Psoas muscle (tissue), 8 donors: ENCODE data around the gene ACTL8. TPM values are rescaled to one million over a fixed set of nuclear protein-coding genes. Genes with fewer than 3 reads are reported as not detected.

Experiments
- ATAC-seq, 4 donors: fragments of 200-7000 bp; cut with Tn5 transposase; one replicate each; pipeline ENCODE4 v1.9.1; 2020; ENCODE audit warnings: moderate library complexity in 3 of 4, mild to moderate bottlenecking in 2 of 4
- DNase-seq, 2 donors: peaks; one replicate each; pipeline ENCODE4 v3.0.0-alpha.2; 2020
- H3K27ac ChIP-seq: fragments of 200-600 bp; one replicate; pipeline ENCODE4 v1.8.0; 2022
- H3K27me3 ChIP-seq, 3 donors: fragments of 200-600 bp in 1 of 3; one replicate each; pipeline versions ENCODE4 v1.6.1 to v1.8.0; 2013 to 2022; ENCODE audit warnings: low read length in 2 of 3, mild to moderate bottlenecking in 2 of 3, moderate library complexity in 1 of 3; ENCODE audit not compliant: insufficient read depth in 3 of 3
- H3K36me3 ChIP-seq, 2 donors: fragments of 200-600 bp in 1 of 2; one replicate each; pipeline versions ENCODE4 v1.6.1 to v1.8.0; 2013 to 2022; ENCODE audit warnings: low read depth in 1 of 2, mild to moderate bottlenecking in 1 of 2, moderate library complexity in 1 of 2; ENCODE audit not compliant: insufficient read depth in 1 of 2
- H3K4me1 ChIP-seq: fragments of 200-600 bp; one replicate; pipeline ENCODE4 v1.8.0; 2022
- H3K4me3 ChIP-seq: fragments of 200-600 bp; one replicate; pipeline ENCODE4 v1.8.0; 2022; ENCODE audit warnings: mild to moderate bottlenecking
- H3K9me3 ChIP-seq: fragments of 200-600 bp; one replicate; pipeline ENCODE4 v1.8.0; 2022
- WGBS, 3 donors: extraction: QIAGEN DNeasy Blood & Tissue Kit; methylation state at CpG; one replicate each; pipeline versions ENCODE4 v1.1.6 to v1.1.7; 2013; 5-methylcytosine and 5-hydroxymethylcytosine counted together
- intact Hi-C, 2 donors: fragments of 100-400 bp; cut with DNase I; formaldehyde crosslinking; loops; one replicate each; pipeline versions ENCODE4 v1.11.0 to v1.14.2; 2022
- polyA plus RNA-seq, 3 donors: library from polyadenylated mRNA; stranded (reverse); fragments of 200-250 nt; gene quantifications; one replicate each; pipeline ENCODE4 v1.2.3, GENCODE V29; 2013
- total RNA-seq, 4 donors: library from RNA; stranded (reverse); fragmentation: NEBNext Ultra II Directional in 2 of 4; extraction: Animal tissue kit (Norgen Biotek cat#: 25700) in 2 of 4; gene quantifications; one replicate each; pipeline versions ENCODE4 v1.2.1 to v1.2.4, GENCODE V29; 2021 to 2023
- TF ChIP-seq, protein P1 (sequence below): fragments of 200-600 bp; IDR thresholded peaks from one replicate; pipeline ENCODE4 v1.8.0; 2022; ENCODE audit warnings: antibody characterized with exemption
- donor health status: healthy with polysubstance abuse.
- donor health status: DM: no; HTN: no; CAD: no; lungs with moderate emphysema.
- donor health status: Bipolar disorder and iron deficiency.
- donor health status: healthy.
- donor health status: DM: yes; HTN: yes; CAD: no.
- donor health status: DM: no; HTN: no; CAD: no.
- donor health status: DM: no; HTN: no; CAD: no.
- donor health status: DM: yes; HTN: yes; CAD: no.

Gene ACTL8
- total and polyA plus RNA-seq, 7 donors, result not detected

DNA sequence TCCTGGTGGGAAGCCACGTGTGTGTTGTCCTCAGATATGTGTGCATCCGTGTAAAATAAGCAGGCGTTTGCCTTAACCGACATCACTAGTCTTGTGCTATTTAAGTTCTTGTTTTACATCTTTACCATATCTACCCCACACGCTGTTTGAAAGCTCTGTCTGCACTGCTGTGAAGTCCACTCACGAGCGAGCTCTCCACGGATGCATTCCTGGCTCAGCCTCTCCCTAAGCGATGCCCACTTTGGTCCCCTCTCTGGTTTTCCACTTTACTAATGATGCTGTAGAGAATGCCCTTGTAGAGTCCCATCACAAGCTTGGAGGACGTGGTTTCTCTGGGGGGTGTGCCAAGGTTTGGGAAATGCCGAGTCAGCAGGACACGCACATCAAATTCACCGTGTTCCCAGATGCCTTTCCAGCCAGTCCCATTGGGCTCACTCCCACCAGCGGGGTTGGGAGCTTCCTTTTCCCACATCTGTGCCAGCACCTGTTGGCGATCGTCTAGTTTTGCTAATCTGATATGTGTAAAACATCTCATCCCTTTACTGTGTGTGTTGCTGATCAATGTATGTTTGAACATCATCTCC lies 43.8 kb downstream of the ACTL8 start:
- Histone ChIP-seq H3K27me3 (peaks cover 2 to 49% (median 6%) of the 10 kb centered on the region in 3 donors), H3K27ac (no peak overlapping the region), H3K9me3 (no peaks in the 10 kb centered on the region), H3K4me3 (no peak overlapping the region), H3K4me1 (no peaks in the 10 kb centered on the region), H3K36me3 (no peaks in the 10 kb centered on the region)
- DNase-seq (no peak), ATAC-seq (no peak)
- WGBS, 3 donors, result 38 to 55% (median 44%) methylated on average over 16 of the region's 16 CpGs
- TF ChIP-seq, protein P1, sequence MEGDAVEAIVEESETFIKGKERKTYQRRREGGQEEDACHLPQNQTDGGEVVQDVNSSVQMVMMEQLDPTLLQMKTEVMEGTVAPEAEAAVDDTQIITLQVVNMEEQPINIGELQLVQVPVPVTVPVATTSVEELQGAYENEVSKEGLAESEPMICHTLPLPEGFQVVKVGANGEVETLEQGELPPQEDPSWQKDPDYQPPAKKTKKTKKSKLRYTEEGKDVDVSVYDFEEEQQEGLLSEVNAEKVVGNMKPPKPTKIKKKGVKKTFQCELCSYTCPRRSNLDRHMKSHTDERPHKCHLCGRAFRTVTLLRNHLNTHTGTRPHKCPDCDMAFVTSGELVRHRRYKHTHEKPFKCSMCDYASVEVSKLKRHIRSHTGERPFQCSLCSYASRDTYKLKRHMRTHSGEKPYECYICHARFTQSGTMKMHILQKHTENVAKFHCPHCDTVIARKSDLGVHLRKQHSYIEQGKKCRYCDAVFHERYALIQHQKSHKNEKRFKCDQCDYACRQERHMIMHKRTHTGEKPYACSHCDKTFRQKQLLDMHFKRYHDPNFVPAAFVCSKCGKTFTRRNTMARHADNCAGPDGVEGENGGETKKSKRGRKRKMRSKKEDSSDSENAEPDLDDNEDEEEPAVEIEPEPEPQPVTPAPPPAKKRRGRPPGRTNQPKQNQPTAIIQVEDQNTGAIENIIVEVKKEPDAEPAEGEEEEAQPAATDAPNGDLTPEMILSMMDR, result no peak
- intact Hi-C loops, result no loop called here

DNA sequence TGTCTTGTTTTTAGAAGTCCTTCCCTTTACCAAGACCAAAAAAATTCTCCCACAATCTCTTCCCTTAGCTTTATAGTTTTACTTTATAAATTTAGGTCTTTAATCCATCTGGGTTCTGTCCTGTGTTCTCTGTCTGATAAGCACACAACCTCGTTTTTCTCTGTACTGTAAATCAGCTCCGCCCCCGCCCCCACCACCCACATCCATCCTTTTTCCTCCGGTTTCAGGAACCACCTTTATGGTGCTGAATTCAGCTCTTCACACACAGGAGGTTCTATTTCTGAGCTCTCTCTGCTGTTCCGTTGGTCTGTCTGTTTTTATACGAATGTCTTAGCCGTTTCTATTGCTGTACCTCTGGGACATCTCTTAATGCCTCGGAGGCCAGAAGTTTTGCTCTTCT lies 44.5 kb downstream of the ACTL8 start:
- intact Hi-C loops, result no loop called here
- H3K9me3 ChIP-seq, result no peaks in the 10 kb centered on the region
- ATAC-seq (no peak), DNase-seq (no peak)
- no peak overlapping the region for H3K4me3 ChIP-seq
- H3K4me1 ChIP-seq, result no peaks in the 10 kb centered on the region
- peaks cover 3 to 42% (median 6%) of the 10 kb centered on the region in 3 donors for H3K27me3 ChIP-seq
- 48 to 52% (median 48%) methylated on average over 8 of the region's 8 CpGs for WGBS, 3 donors
- H3K27ac ChIP-seq, result no peak overlapping the region
- H3K36me3 ChIP-seq, result no peaks in the 10 kb centered on the region
- TF ChIP-seq, protein P1, result no peak

DNA sequence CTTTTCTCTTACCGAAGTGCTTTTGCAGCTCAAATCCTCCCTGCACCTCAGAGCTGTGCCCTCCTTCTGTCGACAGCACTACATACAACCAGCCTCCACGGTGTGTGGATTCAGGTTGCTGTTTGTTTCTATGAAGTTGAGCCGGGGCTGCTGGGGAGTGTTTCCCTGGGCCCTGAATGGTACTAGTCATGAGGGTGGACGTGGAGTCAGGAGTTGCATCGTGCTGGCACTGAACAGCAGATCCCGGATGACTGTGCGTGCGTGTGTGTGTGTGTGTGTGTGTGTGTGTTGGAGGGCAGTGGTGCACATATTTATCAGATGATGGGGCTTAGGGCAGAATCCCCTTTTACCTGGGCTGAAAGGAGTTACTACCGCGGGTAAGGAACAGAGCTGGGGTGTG lies 47.0 kb downstream of the ACTL8 start:
- Histone ChIP-seq H3K36me3 (no peaks in the 10 kb centered on the region), H3K27me3 (peaks cover 3 to 37% (median 5%) of the 10 kb centered on the region in 3 donors), H3K27ac (no peak overlapping the region), H3K4me3 (no peak overlapping the region), H3K9me3 (no peaks in the 10 kb centered on the region), H3K4me1 (no peaks in the 10 kb centered on the region)
- TF ChIP-seq, protein P1, result no peak
- 53 to 72% (median 63%) methylated on average over 11 of the region's 11 CpGs for WGBS, 3 donors
- intact Hi-C loops, result no loop called here
- DNase-seq (no peak), ATAC-seq (no peak)

DNA sequence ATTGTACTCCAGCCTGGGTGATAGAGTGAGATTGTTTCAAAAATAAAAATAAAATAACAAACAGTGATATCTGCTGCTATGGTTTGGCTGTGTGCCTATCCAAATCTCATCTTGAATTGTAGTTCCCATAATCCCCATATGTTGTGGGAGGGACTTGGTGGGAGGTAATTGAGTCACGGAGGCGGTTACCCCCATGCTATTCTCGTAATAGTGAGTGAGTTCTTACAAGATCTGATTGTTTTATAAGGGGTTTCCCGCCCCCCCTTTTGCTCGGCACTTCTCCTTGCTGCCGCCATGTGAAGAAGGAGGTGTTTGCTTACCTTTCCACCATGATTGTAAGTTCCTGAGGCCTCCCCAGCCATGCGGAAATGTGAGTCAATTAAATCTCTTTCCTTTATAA lies 47.8 kb downstream of the ACTL8 start:
- H3K9me3 ChIP-seq, result no peaks in the 10 kb centered on the region
- no peaks in the 10 kb centered on the region for H3K36me3 ChIP-seq
- peaks cover 3 to 30% (median 5%) of the 10 kb centered on the region in 3 donors for H3K27me3 ChIP-seq
- 81 to 85% (median 82%) methylated on average over 7 of the region's 7 CpGs for WGBS, 3 donors
- no peak overlapping the region for H3K4me3 ChIP-seq
- H3K4me1 ChIP-seq, result no peaks in the 10 kb centered on the region
- DNase-seq (no peak), ATAC-seq (no peak)
- no peak overlapping the region for H3K27ac ChIP-seq
- intact Hi-C loops, result no loop called here
- TF ChIP-seq, protein P1, result no peak
